ENCODE data around the gene NEK4. TPM values are rescaled to one million over a fixed set of nuclear protein-coding genes. Genes with fewer than 3 reads are reported as not detected.

Gene NEK4
- total and polyA plus RNA-seq, 2 of the 13 experiments (the other 11 are each of a cell fraction or from before 2014, with no cell fraction given), result 16.5 to 38.0 TPM

DNA sequence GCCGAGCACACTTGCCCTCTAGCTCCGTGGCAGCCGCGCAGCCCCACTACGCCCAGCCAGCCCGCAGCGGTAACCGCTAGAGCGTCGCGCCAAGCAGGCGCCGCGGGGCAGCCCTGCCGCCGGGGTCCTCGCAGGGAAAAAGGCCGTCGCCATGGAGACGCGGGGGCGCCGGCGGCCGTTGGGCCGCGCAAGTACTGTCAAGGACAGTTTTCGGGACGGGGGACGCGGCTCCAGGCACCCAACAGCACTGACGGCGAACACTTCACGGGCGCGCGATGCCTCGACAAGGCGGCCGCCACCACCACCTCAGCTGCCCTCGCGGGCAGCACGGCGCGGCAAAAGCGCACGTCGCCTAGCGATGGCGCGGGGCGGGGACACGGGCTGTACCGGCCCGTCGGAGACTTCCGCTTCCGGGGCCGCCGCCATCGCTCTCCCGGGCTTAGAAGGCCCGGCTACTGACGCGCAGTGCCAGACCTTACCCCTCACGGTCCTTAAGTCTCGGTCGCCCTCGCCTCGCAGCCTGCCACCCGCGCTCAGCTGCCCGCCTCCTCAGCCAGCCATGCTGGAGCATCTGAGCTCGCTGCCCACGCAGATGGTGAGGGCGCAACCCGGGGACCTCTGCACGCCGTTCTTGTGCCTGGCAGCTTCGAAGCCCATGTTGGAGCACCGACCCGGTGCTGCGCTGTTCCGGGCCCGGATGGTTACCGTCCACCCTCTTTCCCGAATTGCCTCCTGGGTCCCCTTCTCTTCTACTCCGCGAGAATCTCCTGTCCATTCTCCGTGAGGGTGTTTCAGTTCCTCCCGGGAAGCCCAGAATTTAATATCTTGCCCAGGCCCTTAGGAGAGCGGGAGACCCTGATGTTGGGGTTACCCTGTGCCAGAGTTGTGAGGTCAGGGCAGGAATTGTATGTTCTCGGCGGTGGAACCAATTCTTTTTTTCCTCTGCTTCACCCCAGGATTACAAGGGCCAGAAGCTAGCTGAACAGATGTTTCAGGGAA is 64.8 kb downstream of the NEK4 start, which contains the start of the genes GLT8D1 and SPCS1 (continued):
- TF ChIP-seq ZNF749 (CRISPR knock-in tag; IDR thresholded peaks at IDR 0.05; ENCODE audit: borderline replicate concordance) (0 out of 2 replicates have a peak, but pooled peaks have one; percentile 52), SMC3 (IDR thresholded peaks at IDR 0.05; ENCODE audit: low read length) (no peak), ZNF629 (CRISPR knock-in tag; conservative IDR thresholded peaks at IDR 0.05) (no peak), ZNF180 (CRISPR knock-in tag; IDR thresholded peaks at IDR 0.05; ENCODE audit: borderline replicate concordance, low read depth) (no peak), KDM1A (CRISPR knock-in tag; IDR thresholded peaks at IDR 0.05) (no peak), CAMTA2 (CRISPR knock-in tag; IDR thresholded peaks at IDR 0.05; ENCODE audit: borderline replicate concordance) (no peak), ZNF3 (CRISPR knock-in tag; IDR thresholded peaks at IDR 0.05) (no peak), GATA4 (IDR thresholded peaks at IDR 0.05; ENCODE audit: borderline replicate concordance, low read depth) (peak; percentile 11; the same call in 1 of the 2 replicates), ZNF7 (CRISPR knock-in tag; IDR thresholded peaks at IDR 0.05) (no peak), HOXA3 (CRISPR knock-in tag; IDR thresholded peaks at IDR 0.05) (peak; percentile 87), XRCC5 (optimal IDR thresholded peaks at IDR 0.05; ENCODE audit: low read length) (peak; percentile 14)
- TF ChIP-seq, protein P1, sequence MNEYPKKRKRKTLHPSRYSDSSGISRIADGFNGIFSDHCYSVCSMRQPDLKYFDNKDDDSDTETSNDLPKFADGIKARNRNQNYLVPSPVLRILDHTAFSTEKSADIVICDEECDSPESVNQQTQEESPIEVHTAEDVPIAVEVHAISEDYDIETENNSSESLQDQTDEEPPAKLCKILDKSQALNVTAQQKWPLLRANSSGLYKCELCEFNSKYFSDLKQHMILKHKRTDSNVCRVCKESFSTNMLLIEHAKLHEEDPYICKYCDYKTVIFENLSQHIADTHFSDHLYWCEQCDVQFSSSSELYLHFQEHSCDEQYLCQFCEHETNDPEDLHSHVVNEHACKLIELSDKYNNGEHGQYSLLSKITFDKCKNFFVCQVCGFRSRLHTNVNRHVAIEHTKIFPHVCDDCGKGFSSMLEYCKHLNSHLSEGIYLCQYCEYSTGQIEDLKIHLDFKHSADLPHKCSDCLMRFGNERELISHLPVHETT (CRISPR knock-in tag; conservative IDR thresholded peaks at IDR 0.05), result no peak; the same call in none of the 2 replicates
- TF ChIP-seq, protein P2, sequence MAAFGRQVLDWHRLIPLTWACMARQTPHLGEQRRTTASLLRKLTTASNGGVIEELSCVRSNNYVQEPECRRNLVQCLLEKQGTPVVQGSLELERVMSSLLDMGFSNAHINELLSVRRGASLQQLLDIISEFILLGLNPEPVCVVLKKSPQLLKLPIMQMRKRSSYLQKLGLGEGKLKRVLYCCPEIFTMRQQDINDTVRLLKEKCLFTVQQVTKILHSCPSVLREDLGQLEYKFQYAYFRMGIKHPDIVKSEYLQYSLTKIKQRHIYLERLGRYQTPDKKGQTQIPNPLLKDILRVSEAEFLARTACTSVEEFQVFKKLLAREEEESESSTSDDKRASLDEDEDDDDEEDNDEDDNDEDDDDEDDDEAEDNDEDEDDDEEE (CRISPR knock-in tag; IDR thresholded peaks at IDR 0.05), result peak; percentile 59; the same call in 1 of the 2 replicates
- TF ChIP-seq, protein P3, sequence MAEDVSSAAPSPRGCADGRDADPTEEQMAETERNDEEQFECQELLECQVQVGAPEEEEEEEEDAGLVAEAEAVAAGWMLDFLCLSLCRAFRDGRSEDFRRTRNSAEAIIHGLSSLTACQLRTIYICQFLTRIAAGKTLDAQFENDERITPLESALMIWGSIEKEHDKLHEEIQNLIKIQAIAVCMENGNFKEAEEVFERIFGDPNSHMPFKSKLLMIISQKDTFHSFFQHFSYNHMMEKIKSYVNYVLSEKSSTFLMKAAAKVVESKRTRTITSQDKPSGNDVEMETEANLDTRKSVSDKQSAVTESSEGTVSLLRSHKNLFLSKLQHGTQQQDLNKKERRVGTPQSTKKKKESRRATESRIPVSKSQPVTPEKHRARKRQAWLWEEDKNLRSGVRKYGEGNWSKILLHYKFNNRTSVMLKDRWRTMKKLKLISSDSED (CRISPR knock-in tag; IDR thresholded peaks at IDR 0.05), result no peak
- TF ChIP-seq, protein P4, sequence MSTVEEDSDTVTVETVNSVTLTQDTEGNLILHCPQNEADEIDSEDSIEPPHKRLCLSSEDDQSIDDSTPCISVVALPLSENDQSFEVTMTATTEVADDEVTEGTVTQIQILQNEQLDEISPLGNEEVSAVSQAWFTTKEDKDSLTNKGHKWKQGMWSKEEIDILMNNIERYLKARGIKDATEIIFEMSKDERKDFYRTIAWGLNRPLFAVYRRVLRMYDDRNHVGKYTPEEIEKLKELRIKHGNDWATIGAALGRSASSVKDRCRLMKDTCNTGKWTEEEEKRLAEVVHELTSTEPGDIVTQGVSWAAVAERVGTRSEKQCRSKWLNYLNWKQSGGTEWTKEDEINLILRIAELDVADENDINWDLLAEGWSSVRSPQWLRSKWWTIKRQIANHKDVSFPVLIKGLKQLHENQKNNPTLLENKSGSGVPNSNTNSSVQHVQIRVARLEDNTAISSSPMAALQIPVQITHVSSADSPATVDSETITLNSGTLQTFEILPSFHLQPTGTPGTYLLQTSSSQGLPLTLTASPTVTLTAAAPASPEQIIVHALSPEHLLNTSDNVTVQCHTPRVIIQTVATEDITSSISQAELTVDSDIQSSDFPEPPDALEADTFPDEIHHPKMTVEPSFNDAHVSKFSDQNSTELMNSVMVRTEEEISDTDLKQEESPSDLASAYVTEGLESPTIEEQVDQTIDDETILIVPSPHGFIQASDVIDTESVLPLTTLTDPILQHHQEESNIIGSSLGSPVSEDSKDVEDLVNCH (CRISPR knock-in tag; IDR thresholded peaks at IDR 0.05), result no peak
- TF ChIP-seq, protein P5, sequence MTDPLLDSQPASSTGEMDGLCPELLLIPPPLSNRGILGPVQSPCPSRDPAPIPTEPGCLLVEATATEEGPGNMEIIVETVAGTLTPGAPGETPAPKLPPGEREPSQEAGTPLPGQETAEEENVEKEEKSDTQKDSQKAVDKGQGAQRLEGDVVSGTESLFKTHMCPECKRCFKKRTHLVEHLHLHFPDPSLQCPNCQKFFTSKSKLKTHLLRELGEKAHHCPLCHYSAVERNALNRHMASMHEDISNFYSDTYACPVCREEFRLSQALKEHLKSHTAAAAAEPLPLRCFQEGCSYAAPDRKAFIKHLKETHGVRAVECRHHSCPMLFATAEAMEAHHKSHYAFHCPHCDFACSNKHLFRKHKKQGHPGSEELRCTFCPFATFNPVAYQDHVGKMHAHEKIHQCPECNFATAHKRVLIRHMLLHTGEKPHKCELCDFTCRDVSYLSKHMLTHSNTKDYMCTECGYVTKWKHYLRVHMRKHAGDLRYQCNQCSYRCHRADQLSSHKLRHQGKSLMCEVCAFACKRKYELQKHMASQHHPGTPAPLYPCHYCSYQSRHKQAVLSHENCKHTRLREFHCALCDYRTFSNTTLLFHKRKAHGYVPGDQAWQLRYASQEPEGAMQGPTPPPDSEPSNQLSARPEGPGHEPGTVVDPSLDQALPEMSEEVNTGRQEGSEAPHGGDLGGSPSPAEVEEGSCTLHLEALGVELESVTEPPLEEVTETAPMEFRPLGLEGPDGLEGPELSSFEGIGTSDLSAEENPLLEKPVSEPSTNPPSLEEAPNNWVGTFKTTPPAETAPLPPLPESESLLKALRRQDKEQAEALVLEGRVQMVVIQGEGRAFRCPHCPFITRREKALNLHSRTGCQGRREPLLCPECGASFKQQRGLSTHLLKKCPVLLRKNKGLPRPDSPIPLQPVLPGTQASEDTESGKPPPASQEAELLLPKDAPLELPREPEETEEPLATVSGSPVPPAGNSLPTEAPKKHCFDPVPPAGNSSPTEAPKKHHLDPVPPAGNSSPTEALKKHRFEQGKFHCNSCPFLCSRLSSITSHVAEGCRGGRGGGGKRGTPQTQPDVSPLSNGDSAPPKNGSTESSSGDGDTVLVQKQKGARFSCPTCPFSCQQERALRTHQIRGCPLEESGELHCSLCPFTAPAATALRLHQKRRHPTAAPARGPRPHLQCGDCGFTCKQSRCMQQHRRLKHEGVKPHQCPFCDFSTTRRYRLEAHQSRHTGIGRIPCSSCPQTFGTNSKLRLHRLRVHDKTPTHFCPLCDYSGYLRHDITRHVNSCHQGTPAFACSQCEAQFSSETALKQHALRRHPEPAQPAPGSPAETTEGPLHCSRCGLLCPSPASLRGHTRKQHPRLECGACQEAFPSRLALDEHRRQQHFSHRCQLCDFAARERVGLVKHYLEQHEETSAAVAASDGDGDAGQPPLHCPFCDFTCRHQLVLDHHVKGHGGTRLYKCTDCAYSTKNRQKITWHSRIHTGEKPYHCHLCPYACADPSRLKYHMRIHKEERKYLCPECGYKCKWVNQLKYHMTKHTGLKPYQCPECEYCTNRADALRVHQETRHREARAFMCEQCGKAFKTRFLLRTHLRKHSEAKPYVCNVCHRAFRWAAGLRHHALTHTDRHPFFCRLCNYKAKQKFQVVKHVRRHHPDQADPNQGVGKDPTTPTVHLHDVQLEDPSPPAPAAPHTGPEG (CRISPR knock-in tag; IDR thresholded peaks at IDR 0.05), result peak; percentile 88; the same call in 1 of the 2 replicates

Measured in HepG2 (cell line).